Astrocyte of the cerebellum (primary cell): Measurements from ENCODE around the gene C1QL3.

ENCODE experiments used
- DNase-seq: peaks from one replicate; pipeline ENCODE4 v3.0.0-alpha.2; 2011; ENCODE audit warnings: low read depth
- H3K4me3 ChIP-seq: 2 replicates; pipeline ENCODE4 v1.5.1; 2011; ENCODE audit warnings: mild to moderate bottlenecking, low read depth, low read length, moderate library complexity
- in situ Hi-C: cut with HindIII; loops from 2 replicates; pipeline ENCODE4 v1.10.0; 2017; ENCODE audit warnings: low sequenced_read_pairs
- TF ChIP-seq, protein P1 (sequence below): IDR thresholded peaks from 2 replicates; pipeline ENCODE4 v1.5.1; 2012; ENCODE audit warnings: low read length, low read depth, moderate library complexity, mild to moderate bottlenecking; ENCODE audit errors: missing control alignments

The C1QL3 gene

DNA sequence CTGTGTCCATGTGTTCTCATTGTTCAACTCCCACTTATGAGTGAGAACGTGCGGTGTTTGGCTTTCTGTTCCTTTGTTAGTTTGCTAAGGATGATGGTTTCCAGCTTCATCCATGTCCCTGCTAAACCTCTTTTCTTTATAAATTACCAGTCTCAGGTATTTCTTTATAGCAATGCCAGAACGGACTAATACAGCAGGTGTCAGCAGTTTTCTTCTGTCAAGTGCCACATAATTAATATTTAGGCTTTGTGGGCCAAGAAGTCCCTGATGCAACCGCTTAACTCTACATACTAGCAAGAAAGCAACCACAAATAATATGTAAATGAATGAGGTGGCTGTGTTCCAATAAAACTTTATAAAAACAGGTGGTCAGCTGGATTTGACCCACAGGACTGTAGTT lies 26.3 kb upstream of the C1QL3 start:
- TF ChIP-seq, protein P1, sequence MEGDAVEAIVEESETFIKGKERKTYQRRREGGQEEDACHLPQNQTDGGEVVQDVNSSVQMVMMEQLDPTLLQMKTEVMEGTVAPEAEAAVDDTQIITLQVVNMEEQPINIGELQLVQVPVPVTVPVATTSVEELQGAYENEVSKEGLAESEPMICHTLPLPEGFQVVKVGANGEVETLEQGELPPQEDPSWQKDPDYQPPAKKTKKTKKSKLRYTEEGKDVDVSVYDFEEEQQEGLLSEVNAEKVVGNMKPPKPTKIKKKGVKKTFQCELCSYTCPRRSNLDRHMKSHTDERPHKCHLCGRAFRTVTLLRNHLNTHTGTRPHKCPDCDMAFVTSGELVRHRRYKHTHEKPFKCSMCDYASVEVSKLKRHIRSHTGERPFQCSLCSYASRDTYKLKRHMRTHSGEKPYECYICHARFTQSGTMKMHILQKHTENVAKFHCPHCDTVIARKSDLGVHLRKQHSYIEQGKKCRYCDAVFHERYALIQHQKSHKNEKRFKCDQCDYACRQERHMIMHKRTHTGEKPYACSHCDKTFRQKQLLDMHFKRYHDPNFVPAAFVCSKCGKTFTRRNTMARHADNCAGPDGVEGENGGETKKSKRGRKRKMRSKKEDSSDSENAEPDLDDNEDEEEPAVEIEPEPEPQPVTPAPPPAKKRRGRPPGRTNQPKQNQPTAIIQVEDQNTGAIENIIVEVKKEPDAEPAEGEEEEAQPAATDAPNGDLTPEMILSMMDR, result no peak
- DNase-seq, result no peak
- in situ Hi-C loops, result no loop called here
- no peak overlapping the region for H3K4me3 ChIP-seq

- in situ Hi-C loops, result no loop called here
- TF ChIP-seq, protein P1, result peak; percentile 58
- no peak overlapping the region for H3K4me3 ChIP-seq
- DNase-seq, result no peak
Observed at GRCh38 chr10:16545116-16545736, 23.5 kb upstream of the C1QL3 start.

DNA sequence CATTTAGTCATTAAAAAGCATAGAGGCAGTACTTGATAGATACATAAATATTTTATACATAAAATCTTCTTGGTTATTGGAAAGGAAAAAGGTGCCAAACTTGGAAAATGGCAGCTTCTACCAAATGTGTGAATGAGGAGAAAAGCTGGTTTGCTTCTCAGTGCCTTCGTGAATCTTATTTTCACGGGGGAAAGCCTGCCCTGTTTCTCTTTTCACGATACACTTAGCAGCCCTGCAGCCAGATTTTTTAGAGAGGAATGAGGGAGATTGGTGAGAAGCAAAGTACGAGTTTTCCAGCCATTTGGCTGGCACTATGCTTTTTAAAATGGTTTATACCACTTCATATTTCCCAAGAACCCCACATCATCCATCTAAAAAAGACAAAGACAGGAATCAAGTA lies 22.9 kb upstream of the C1QL3 start:
- TF ChIP-seq, protein P1, result no peak
- in situ Hi-C loops, result no loop called here

DNA sequence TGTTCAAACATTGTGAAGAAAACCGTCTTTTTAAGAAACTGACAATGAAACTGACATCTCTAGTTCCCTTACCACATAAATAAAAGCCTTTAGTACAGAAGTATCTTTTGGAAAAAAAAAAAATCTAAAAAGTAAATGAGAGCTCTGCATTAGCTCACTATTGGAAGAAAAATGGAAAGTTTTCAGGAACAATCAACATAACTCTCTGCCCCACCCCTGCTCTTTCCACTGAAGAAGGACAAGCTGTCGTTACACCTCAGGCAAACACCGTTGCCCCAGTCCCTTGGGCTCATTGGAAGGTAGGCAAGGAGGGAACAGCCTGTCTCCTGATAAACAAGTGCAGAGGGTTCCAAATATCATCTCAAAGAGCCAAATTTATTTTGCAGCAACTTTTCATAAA lies 22.4 kb upstream of the C1QL3 start:
- in situ Hi-C loops, result no loop called here
- TF ChIP-seq, protein P1, result no peak
- DNase-seq, result no peak

More for the DNA sequence above, 22.9 kb upstream of the C1QL3 start:
- H3K4me3 ChIP-seq, result no peak overlapping the region
- no peak for DNase-seq

GRCh38 chr10:16536155-16536554 lies 14.5 kb upstream of the C1QL3 start:
- TF ChIP-seq, protein P1, result no peak
- H3K4me3 ChIP-seq, result no peak overlapping the region
- in situ Hi-C loops, result no loop called here
- no peak for DNase-seq

More for the DNA sequence above, 22.4 kb upstream of the C1QL3 start:
- no peak overlapping the region for H3K4me3 ChIP-seq

- no peak for DNase-seq
- H3K4me3 ChIP-seq, result no peak overlapping the region
- TF ChIP-seq, protein P1, result no peak
- in situ Hi-C loops, result no loop called here
Observed at GRCh38 chr10:16529853-16530252, 8.2 kb upstream of the C1QL3 start.

DNA sequence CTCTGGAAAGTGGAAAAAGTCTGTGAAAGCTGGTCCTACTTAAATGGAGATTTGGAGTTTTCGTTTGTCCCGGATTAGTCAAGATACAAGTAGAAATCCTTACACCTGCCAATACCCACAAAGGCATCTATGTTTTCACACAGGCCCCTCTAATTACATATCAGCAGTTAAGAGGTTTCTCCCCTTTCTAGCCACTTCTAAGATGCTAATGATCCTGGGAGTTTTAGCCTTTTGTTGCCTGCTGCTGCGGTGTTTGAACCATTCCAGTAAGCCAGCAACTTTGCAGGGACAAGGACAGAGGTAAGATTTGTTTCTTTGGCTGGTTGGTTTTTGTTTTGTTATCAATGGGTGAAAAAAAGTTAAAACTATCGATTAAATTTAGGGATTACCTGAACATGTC lies 5.8 kb upstream of the C1QL3 start:
- H3K4me3 ChIP-seq, result no peak overlapping the region
- in situ Hi-C loops, result no loop called here

More for the DNA sequence above, 5.8 kb upstream of the C1QL3 start:
- TF ChIP-seq, protein P1, result no peak
- DNase-seq, result no peak
